HL-60 (cell line): ENCODE data around the gene ZC3H4.
"Not testable (repeated sequence)": the region's sequence is repeated elsewhere in the genome, so short reads cannot be mapped to it uniquely, and the experiment has no call there.

Source experiments
- DNase-seq, 2 experiments: peaks; one replicate each; pipeline ENCODE4 v3.0.0-alpha.2; 2010 to 2020; ENCODE audit warnings: low read depth in 1 of 2, low spot score in 1 of 2
- H3K27ac ChIP-seq: fragments of 250-450 bp; sonication (Bioruptor Pico); replicated peaks from 2 replicates; pipeline ENCODE4 v1.5.1; 2020; ENCODE audit warnings: mild to moderate bottlenecking, moderate library complexity
- H3K27me3 ChIP-seq: fragments of 250-450 bp; sonication (Bioruptor Pico); 2 replicates; pipeline ENCODE4 v1.5.1; 2021; ENCODE audit warnings: mild to moderate bottlenecking, moderate library complexity; ENCODE audit not compliant: insufficient read depth, poor library complexity, severe bottlenecking
- H3K4me3 ChIP-seq: replicated peaks from 2 replicates; pipeline ENCODE4 v1.5.1; 2011; ENCODE audit warnings: mild to moderate bottlenecking, control low read depth, low read length; ENCODE audit not compliant: insufficient read depth
- GABPA ChIP-seq: IDR thresholded peaks from 2 replicates; pipeline ENCODE4 v1.6.1; 2012; ENCODE audit warnings: low read depth
- POLR2AphosphoS5 ChIP-seq: IDR thresholded peaks from 2 replicates; pipeline ENCODE4 v1.6.1; 2012; ENCODE audit warnings: low read depth
- SPI1 ChIP-seq: IDR thresholded peaks from 2 replicates; pipeline ENCODE4 v1.6.1; 2012; ENCODE audit warnings: low read depth, mild to moderate bottlenecking, borderline replicate concordance
- TF ChIP-seq, protein P1 (sequence below): IDR thresholded peaks from 2 replicates; pipeline ENCODE4 v1.6.1; 2012; ENCODE audit warnings: low read depth; ENCODE audit not compliant: insufficient replicate concordance
- TF ChIP-seq, protein P2 (sequence below): IDR thresholded peaks from one replicate; pipeline ENCODE4 v1.5.1; 2011; ENCODE audit warnings: low read length, control low read depth, inconsistent platforms; ENCODE audit not compliant: insufficient read depth

Gene ZC3H4

DNA sequence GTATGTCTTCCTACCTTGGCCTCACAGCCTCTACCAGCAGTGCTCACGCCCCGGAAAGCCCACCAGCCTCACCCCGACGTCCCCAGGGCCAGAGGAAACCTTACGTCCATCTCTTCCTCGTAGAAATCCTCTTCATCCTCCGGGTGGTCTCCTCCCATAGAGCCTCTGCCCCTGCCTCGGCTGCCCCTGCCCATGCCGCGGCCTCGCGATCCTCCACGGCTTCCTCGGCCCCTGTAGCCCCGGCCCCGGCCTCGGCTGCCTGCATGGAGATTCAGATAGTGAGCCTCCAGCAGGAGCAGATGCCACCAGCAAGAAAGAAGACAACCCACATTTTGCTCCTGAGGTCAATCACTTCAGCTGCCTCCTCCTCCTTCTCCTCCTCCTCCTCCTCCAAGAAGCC is 27.3 kb downstream of the ZC3H4 start:
- H3K27ac ChIP-seq, result no peak overlapping the region
- H3K4me3 ChIP-seq, result no peak overlapping the region
- no peaks in the 10 kb centered on the region for H3K27me3 ChIP-seq
- no peak for TF ChIP-seq GABPA
- no peak for DNase-seq

DNA sequence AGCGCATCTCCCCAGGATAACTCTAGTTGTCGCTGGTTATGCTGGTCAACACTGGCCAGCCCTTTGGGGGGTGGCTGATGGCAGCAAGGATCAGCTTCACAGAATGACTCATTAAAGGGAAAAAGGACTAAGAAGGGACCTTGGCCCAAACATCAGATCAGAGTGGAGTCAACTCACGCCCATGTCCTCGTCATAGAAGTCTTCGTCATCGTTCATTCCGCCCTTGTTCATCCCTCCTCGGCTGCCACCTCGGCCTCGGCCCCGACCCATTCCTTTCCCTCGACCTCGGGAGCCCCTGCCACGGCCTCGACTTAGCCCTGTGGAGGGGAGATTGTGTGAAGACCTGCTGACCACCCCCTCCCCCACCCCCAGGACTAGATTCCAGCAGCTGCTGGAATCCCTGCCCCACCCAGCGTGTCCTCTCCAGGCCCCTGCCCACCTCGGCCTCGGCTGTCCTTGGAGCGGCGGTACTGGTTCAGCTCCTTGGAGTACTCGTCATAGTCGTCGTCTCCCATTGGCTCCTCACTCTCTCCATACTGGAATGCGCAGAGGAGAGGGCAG is 28.6 kb downstream of the ZC3H4 start:
- Histone ChIP-seq H3K4me3 (no peak overlapping the region), H3K27ac (no peak overlapping the region), H3K27me3 (no peaks in the 10 kb centered on the region)
- DNase-seq, result no peak
- TF ChIP-seq SPI1, result no peak
- TF ChIP-seq, protein P1, sequence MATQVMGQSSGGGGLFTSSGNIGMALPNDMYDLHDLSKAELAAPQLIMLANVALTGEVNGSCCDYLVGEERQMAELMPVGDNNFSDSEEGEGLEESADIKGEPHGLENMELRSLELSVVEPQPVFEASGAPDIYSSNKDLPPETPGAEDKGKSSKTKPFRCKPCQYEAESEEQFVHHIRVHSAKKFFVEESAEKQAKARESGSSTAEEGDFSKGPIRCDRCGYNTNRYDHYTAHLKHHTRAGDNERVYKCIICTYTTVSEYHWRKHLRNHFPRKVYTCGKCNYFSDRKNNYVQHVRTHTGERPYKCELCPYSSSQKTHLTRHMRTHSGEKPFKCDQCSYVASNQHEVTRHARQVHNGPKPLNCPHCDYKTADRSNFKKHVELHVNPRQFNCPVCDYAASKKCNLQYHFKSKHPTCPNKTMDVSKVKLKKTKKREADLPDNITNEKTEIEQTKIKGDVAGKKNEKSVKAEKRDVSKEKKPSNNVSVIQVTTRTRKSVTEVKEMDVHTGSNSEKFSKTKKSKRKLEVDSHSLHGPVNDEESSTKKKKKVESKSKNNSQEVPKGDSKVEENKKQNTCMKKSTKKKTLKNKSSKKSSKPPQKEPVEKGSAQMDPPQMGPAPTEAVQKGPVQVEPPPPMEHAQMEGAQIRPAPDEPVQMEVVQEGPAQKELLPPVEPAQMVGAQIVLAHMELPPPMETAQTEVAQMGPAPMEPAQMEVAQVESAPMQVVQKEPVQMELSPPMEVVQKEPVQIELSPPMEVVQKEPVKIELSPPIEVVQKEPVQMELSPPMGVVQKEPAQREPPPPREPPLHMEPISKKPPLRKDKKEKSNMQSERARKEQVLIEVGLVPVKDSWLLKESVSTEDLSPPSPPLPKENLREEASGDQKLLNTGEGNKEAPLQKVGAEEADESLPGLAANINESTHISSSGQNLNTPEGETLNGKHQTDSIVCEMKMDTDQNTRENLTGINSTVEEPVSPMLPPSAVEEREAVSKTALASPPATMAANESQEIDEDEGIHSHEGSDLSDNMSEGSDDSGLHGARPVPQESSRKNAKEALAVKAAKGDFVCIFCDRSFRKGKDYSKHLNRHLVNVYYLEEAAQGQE, result no peak

DNA sequence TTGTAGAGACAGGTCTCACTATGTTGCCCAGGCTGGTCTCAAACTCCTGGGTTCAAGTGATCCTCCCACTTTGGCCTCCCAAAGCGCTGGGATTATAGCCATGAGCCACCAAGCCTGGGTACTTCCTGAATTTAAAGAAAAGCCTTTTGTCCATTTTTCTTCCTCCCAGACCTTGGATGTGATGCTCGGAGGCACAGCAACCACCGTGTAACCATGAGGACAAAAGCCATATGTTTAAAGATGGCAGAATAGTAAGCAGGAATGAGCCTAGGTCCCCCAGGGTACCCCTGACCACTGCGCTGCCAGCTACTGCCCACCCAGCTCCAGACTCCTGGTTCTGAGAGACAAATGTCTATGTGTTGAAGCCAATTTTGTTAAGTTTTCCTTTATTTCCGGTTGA is 31.1 kb downstream of the ZC3H4 start:
- H3K27me3 ChIP-seq, result no peaks in the 10 kb centered on the region
- DNase-seq, result no peak
- TF ChIP-seq, protein P1, result no peak
- TF ChIP-seq, protein P2, sequence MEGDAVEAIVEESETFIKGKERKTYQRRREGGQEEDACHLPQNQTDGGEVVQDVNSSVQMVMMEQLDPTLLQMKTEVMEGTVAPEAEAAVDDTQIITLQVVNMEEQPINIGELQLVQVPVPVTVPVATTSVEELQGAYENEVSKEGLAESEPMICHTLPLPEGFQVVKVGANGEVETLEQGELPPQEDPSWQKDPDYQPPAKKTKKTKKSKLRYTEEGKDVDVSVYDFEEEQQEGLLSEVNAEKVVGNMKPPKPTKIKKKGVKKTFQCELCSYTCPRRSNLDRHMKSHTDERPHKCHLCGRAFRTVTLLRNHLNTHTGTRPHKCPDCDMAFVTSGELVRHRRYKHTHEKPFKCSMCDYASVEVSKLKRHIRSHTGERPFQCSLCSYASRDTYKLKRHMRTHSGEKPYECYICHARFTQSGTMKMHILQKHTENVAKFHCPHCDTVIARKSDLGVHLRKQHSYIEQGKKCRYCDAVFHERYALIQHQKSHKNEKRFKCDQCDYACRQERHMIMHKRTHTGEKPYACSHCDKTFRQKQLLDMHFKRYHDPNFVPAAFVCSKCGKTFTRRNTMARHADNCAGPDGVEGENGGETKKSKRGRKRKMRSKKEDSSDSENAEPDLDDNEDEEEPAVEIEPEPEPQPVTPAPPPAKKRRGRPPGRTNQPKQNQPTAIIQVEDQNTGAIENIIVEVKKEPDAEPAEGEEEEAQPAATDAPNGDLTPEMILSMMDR, result no peak
- TF ChIP-seq POLR2AphosphoS5, result no peak
- TF ChIP-seq SPI1, result no peak
- no peak for TF ChIP-seq GABPA
- no peak overlapping the region for H3K4me3 ChIP-seq
- no peak overlapping the region for H3K27ac ChIP-seq

DNA sequence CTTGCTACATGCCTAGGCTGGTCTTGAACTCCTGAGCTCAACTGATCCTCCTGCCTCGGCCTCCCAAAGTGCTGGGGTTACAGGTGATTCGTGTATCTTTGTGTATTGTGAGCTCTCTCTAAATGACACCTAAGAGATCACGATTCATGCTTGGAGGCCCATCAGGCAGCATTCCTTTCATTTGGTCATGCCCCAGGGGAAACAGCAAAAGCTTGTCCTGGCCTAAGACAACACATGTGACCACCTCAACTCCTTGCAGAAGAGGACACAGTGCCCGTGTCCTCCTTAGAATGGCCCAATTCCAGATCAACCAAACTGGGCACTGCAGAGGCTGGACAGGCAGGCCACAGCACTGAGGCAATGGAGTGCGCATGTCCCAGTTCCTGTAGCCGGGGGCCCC is 32.5 kb downstream of the ZC3H4 start:
- Histone ChIP-seq H3K4me3 (no peak overlapping the region), H3K27ac (no peak overlapping the region), H3K27me3 (no peaks in the 10 kb centered on the region)
- DNase-seq, result no peak
- TF ChIP-seq GABPA, result no peak
- TF ChIP-seq, protein P2, result no peak
- TF ChIP-seq, protein P1, result no peak
- no peak for TF ChIP-seq POLR2AphosphoS5
- no peak for TF ChIP-seq SPI1

DNA sequence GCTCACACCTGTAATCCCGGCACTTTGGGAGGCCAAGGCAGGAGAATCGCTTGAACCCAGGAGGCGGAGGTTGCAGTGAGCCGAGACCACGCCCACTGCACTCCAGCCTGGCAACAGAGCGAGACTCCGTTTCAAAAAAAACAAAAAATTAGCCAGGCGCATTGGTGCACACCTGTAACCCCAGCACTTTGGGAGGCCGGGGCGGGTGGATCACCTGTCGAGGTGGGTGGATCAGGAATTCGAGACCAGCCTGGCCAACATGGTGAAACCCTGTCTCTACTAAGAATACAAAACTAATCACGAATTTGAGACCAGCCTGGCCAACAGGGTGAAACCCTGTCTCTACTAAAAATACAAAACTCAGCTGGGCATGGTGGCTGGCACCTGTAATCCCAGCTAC is 35.2 kb downstream of the ZC3H4 start:
- H3K27ac ChIP-seq, H3K27me3 ChIP-seq: not testable (repeated sequence)

More for the DNA sequence above, 35.2 kb downstream of the ZC3H4 start:
- not testable (repeated sequence) for H3K4me3 ChIP-seq, DNase-seq
